ENCODE data around the gene GPALPP1.
"Not testable (repeated sequence)": the region's sequence is repeated elsewhere in the genome, so short reads cannot be mapped to it uniquely, and the experiment has no call there.

The GPALPP1 gene

DNA sequence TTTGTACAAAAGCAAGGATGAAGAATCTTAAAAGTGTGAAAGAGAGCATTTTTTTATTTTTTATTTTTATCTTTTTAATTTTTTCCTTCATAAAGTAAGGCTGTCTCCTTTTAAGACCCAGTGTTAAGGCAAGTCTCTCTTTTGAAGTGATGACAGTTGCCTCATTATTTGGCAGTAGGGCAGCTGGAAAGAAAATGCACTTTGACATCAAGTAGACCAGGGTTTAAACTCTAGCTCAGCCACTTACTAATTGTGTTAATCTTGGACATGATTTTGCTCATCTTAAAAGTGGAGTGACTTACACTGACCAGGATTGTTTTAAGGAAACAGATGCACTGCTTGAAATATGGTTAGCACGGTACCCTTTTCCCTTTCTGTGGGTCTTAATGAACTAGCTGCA lies 18.5 kb downstream of the GPALPP1 start:
- no peak for DNase-seq

DNA sequence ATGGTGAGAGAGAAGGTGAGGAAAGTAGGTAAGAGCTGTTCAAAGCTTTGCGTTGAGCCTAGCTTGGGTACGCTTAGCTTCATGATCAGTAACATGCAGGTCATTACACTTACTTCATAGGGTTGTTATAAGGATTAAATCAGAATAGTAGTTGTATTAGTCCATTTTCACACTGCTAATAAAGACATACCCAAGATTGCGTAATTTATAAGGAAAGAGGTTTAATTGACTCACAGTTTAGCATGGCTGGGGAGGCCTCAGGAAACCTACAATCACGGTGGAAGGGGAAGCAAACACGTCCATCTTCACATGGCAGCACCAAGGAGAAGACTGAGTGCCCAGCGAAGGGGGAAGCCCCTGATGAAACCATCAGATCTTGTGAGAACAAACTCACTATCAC lies 21.9 kb downstream of the GPALPP1 start:
- DNase-seq = no peak

DNA sequence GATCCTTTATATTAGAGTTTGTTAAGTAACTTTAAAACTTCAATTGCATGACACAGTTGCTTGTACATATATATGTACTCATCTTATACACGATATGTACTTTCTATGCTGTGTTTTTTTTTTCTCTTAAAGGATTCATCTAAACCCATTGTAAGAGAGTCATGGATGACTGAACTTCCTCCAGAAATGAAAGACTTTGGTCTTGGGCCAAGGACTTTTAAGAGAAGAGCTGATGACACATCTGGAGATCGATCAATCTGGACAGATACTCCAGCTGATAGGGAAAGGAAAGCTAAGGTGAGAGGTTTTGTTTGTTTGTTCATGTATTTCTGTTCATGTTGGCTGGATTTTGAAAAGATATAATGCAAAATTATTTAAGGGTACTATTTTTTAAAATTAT lies 26.0 kb downstream of the GPALPP1 start:
- DNase-seq = no peak

DNA sequence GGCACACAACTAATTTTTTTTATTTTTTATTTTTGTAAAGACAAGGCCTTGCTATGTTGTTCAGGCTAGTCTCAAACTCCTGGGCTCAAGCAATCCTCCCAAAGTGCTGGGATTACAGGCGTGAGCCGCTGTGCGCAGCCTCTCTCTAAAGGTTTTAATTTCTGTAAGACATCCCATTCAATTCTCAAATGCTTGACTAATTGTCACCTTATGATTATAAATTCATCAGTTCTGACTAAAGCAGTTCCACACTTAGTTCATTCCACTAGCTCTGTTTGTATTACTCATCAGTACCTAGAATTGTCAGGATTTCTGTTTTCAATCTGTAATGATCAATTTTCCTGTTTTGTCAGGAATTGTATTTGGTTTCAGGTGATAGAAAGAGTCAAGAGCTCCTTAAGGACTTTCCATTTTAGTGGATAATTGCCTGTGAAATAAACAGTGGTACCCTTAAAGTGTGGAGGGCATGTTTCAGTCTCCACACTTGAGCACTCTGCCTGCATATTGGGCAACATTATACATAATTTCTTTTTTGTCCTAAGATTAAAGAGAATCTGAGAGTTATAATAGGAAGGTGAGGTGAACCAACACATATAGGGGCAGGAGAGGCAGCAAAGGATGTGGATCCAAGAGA lies 27.6 kb downstream of the GPALPP1 start:
- DNase-seq = no peak

DNA sequence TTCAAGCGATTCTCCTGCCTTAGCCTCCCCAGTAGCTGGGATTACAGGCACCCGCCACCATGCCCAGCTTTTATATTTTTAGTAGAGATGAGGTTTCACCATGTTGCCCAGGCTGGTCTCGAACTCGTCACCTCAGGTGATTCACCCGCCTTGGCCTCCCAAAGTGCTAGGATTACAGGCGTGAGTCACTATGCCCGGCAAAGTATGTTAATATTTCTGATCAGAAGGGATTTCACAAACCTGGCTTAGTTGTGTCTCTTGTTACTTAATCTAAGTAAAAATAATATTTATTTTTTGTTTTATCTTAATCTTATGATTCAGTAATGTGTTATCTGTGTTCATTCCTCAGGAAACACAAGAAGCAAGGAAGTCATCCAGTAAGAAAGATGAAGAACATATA lies 30.6 kb downstream of the GPALPP1 start:
- DNase-seq = not testable (repeated sequence)

DNA sequence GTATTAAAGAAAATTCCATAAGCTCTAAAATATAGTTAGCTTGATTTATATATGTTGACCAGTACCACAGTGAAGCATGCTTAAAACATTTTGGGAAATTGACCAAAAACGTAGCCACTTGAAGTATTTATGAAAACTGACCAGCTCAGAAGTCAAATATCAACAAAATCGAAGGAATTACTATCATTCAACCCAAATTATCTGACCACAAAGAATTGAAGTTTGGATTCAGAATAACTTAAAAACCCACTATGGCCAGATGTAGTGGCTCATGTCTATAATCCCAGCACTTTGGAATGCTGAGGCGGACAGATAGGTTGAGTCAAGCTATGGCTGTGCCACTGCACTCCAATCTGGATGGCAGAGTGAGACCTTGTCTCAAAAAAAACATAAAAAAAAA lies 31.9 kb downstream of the GPALPP1 start:
- DNase-seq = no peak

DNA sequence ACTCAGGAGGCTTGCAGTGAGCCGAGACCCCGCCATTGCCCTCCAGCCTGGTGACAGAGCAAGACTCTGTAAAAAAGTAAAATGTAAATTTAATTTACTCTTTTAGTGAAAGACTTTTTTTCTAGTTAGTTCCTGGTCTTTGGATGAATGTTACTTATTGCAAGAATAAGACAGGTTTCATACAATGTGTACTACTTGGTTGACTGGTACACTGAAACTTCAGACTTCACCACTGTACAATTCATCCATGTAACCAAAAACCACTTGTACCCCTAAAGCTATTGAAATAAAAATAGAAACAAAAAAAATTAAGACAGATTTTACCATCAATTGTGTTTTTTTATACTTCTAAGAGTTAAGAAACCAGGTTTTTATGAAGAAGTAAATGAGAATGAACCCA lies 35.5 kb downstream of the GPALPP1 start:
- DNase-seq = no peak

DNA sequence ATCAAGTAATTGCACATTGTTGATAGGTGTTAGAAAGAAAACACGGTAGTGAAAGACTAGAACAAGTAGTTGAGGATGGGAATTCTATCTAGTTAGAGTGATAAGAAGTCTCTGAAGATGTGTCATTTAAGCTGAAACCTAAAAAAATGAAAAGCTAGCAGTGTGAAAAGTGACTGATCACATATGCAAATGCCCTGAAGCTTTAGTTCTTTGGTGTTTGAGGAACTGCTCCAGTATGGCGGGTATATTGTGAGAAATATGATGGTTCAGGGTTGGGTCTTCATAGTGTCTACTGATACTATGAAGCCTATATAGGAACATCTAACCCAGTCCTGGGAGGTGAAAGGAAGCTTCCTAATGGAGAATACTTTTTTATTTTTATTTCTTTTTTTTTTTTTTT lies 45.0 kb downstream of the GPALPP1 start:
- DNase-seq = no peak

DNA sequence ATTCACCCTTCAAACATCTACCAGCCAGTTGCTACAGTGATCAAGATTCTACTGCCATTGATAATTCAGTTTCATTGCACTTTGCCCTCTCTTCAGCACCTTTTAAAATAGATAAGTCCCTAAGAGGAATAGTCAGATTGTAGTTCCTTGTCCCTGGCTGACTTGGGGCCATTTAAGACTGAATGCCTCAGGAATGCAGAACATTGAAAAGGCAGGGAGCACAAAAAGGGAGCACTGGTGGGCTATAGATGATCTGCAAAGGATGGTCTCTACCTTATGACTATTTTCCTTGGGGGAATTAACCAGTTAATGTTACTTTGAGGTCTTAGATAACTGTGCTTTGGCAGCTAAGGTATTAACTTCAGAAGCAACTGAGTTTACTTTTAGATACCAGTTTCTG lies 46.9 kb downstream of the GPALPP1 start:
- no peak for DNase-seq

DNA sequence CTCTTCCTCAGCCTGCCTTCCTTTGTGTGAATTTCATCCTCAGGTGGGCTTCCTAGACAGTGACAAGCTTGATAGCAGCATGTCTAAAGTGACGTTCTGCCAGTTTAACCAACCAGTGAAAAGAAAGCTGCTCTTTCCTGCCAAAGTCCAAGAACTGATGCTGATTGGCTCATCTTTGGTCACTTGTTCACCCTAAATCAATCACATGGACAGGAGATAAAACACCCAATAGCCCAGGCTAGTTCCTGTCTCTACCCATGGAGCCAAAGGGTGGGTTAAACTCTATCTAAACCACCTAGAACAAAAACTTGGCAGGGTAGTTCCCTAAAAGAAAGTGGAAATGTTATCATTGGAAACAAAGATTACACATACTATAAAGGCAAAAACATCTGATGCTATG lies 50.8 kb downstream of the GPALPP1 start:
- DNase-seq = no peak

DNA sequence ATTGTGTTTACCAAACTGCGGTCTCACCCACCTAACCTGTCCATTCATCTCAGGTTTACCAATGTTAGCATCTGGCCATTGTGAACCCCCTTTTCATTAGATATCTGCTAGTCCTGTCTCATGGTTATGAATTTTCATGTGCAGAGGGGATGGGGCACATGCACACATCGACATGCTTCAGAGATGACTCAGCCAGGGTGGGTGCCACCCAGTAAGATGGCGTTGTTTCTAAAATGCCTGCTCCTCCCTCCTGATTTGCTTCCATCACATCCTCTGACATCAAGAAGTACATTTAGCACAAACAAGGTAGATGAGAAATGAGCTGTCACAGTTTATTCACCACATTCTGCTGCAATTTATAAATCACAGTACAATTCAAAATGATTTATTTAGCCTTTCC lies 51.3 kb downstream of the GPALPP1 start:
- no peak for DNase-seq

DNA sequence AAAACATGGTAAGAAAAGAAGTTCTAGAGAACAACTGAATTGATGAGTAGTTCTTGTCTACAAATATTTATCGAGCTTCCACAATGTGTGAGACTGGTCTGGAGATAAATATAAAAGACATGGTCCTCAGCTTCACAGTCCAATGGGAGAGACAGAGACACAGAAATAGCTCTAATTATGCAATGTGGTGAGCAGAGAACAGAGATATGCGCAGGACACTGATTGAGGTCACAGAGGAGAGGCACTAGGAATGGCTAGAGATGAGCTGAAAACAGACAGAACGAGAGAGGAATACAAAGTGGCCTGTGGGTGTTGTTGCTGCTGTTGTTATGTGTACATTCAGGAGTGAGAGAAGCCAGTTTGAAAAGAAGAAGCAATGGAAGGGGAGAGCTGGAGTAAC lies 53.2 kb downstream of the GPALPP1 start:
- no peak for DNase-seq

DNA sequence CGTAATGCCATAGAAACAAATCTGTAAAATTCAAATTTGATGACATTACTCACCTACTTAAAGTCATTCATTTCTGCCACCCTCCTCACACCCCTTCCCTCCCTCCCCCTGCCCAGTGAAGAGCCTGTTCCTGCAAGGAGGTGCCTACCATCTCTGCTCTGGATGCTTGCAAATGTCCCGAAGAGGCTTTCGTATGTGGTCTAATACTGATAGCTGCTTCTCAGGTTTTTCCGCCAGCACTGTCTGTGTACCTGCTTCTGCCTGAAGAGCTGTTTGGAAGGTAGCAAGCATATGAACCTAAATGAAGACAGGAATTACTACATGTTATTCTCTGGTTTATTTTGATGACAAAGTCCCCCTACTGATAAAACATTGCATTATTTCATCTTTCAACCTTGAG lies 57.1 kb downstream of the GPALPP1 start:
- DNase-seq = no peak

DNA sequence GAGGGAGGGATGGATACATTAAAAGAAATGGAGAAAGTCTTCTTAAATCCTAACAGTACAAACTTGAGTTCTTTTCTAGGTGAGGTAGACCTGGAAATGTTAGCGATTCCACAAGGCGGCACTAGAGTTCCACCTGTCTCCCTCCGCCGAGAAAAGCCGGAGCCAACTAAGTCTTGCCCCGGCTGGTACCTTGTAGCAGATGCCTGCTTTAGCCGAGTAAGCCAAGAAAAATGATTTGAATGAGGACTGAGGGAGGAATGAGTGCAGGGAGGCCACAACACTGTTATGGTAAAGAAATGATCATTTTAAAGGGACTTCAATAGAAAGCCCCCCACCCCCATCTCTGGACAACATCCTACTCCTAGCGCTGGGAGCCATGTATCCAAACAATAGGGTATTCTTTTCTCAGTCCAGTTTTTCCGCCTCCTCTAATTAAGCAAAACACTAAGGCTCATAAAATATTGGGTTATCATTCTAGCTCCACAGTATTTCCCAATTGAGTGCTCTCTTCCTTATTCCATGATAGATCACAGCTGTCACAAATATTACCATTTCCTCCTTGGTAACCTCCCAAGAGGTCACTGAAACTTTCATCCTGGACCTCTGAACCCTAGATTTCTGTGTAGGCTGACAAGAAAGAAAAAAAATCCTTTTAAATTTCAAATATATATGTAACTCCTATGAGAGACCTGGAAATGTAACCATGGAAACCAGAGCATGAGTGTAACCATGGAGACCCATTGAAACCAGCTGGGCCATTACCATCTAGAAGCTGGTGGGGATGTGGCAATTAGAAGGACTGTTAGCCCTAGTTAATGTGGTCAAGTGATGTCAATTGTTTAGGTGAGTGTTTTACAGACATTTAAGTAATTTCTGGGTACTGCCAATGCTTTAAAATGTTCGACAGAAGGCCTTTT lies 58.3 kb downstream of the GPALPP1 start:
- peak; percentile 89 for DNase-seq

DNA sequence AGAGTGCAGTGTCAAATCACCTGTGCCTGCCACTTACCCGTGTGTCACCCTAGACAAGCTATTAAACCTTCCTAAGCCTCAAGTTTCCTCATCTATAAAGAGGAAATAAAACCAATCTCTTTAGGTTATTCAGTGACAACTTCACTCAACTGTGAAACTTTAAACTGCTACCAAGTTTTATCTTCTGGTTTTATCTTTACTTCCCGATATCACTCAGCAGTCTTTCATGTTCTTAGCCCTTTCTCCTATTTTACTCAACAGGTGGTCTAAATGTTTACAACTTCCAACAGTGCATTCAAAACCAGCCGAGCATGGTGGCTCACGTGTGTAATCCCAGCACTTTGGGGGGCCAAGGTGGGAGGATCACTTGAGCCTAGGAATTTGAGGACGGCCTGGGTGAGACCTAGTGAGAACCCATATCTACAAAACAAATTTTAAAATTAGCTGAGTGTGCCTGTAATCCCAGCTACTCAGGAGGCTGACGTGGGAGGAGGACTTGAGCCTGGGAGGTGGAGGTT lies 59.6 kb downstream of the GPALPP1 start:
- DNase-seq = no peak

DNA sequence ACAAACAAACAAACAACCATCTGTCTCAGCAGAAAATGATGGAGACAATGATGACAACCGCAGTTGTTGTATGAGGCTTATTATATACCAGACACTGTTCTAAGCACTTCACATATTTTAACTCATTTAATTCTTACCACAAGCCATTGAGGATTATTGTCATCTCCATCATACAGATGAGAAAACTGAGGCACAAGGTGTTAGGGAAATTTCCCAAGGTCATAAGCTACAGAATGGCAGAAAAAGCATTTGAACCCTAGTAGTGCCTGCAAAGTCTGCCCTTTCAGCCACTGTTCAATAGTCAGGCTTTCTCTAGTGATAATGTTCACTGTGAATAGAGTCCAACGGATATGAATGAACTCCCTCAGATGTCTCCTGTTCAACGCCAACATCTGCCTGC lies 60.1 kb downstream of the GPALPP1 start:
- DNase-seq = no peak

DNA sequence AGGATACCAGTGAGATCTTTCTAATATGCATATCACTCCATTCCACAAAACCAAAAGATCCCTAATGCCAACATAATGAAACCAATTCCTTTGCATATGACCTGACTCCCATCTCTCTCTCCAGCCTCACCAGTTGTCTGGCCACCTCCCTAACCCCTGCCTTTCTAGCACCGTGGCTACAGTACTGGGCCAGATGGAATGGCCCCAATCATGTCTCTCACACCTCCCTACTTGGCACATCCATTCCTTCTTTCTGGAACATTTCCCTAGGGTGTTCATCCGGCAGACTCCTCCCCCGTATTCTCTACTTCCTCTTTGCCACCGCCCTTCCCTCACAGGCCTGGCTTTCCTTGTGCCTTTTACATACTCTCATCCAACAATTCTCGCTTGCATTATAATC lies 62.0 kb downstream of the GPALPP1 start:
- DNase-seq = no peak

DNA sequence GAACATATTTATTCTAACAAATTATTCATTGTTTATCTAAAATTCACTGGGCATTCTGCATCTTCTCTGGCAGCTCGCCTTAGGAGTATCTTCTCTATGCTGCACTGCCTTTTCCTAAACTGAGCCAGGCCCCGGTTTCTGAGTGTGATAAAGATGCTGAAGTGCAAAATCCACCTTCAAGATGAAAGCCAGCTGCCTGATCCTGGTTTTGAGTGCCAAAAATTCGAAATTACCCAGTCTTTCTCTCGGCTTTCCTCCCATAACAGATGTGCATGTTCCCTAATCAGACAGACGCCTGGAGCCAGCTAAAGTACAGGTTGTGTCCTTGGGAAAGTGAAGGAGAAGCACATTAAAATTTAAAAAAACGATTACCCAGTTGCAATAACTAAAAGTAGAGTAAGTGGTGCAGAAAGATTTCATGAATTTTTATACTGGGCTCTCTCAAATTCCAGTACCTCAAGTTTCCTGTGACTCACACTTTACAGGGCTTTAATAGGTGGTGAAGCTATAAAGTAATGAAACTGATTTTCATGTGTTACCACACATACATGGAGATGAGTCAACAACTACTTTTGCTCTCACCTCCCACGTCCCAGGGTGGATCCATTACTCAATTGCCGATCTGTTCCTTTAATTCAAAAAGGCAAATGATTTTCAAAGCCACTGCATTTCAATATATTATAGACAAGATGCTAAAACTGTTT lies 66.0 kb downstream of the GPALPP1 start:
- DNase-seq = no peak

DNA sequence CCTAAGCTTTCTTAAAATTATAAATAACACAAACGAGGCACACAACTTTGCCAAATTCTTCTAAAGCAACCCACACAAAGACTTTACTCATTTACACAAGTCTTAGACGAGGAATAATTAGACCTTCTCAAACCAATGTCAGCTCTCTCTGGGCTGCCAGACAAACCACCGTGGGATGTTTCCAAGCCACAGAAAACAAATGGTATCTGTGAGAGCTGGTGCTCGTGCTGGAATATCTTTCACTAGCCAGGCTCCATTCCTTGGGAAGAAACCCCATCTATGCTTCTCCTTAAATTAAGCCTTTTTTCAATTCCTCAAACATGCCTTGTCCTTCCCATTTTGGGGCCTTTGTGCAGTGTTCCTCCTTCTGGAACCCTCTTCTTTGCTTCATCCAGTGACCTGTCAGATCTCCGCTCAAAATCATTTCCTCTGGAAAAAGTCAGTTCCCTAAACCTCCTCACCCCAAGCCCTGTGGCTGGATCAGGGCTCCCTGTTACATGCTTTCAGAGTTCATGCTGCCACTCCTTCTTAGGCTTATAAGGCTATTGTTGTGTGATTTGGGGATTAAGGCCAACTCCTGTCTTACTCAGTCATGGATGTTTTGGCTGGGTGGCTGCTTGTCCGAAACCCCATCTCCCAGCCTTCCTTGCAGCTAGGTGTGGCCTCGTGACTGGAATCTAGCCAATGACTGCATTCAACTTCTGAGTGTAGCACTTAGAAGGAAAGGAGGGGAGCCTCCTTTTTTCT lies 66.7 kb downstream of the GPALPP1 start:
- DNase-seq = no peak

DNA sequence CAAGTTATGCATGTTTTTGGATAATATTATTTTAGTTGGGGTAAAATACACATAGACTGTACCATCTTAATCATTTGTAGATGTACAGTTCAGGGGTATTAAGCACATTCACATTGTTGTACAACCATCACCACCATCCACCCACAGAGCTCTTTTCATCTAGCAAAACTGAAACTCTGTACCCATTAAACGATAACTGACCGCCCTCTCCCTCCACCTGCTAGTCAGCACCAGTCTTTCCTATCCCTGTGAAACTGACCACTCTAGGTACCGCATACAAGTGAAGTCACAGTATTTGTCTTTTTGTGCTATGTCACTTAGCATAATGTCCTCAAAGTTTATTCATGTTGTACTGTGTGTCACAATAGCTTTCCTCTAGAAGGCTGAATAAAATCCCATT lies 70.7 kb downstream of the GPALPP1 start:
- no peak for DNase-seq

DNA sequence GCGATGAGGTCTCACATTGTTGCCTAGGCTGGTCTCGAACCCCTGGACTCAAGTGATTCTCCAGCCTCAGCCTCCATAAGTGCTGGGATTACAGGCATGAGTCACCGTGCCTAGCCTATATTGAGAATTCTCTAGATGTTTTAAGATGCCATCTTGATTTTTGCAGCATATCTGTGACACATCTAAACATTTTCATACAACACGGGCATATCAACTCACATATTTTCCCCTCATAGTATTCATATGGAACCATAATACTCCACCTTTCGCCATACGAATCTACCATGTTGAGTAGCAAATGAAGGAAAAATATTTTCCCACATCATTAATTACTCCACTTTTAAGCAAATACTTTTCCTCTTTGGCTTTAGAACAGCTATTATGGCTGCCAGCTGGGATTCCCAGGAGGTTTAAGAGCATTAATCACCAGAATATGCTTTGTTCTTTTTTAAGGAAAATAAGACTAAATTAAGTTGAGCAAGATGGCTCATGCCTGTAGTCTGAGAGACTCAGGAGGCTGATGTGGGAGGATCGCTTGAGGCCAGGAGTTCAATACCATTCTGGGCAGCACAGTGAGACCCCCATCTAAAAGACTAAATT lies 74.0 kb downstream of the GPALPP1 start:
- DNase-seq = no peak

DNA sequence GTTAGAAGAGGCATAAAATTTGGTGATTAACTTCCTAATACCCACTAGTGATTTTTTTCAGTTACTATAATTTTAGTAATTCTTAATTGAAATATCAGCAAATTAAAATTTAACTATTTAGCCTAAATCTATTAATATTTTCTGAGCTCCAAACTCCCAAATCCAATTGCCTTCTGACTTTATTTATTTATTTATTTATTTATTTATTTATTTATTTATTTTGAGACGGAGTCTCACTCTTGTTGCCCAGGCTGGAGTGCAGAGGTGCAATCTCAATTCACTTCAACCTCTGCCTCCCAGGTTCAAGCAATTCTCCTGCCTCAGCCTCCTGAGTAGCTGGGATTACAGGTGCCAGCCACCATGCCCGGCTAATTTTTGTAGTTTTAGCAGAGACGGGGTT lies 74.6 kb downstream of the GPALPP1 start:
- not testable (repeated sequence) for DNase-seq

DNA sequence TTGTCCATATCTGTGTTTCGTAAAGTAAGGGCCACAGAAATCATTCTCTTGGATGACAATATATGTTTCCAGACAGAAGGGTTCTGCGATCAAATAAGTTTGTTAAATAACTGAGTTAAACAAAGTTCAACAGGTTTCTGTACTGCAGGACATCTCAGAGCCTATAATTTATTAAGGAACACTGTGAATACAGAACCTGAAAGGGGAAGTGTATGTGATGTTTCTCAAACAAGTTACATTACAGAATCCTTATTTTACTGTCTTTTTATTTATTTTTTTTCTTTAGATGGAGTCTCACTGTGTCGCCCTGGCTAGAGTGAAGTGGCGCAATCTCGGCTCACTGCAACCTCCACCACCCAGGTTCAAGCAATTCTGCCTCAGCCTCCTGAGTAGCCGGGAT lies 75.6 kb downstream of the GPALPP1 start:
- DNase-seq = no peak

Data from NCI-H526 treated with DMSO at 0.1 percent for 48 hours (cell line).